NCI-H2196 treated with DMSO at 0.1 percent for 48 hours (cell line): ENCODE measurements around the gene SLC6A11.

ENCODE experiments used
- DNase-seq: peaks from one replicate; lab custom pipeline; 2025; ENCODE audit not compliant: unreplicated experiment; lab: John Stamatoyannopoulos, UW

The SLC6A11 gene

DNA sequence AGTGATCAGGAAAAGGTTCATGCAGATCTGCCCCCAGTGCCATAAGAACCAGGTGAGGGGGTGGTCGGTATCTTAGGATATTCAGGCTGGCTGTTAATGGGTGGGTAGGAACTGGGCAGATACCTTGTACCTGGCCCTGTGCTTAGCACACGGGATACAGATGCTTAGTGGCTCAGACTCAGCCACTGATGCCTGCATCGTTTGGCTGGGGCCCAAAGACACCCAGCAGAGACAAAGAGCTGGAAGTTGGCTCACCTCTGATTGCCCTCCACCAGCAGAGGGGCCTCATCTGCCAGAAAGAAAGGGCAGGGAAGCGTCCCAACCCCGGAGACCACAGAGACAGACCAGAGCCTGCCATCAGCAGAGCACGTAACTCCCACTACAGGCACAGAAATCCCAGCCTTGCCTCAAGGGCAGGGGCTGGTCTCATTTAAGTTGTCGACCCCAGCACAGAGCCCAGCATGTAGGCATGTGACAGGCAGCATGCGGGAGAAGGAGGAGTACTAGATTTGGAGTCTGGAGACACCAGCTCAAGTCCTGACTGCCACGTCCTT, 112.5 kb downstream of the SLC6A11 start:
- no peak for DNase-seq

DNA sequence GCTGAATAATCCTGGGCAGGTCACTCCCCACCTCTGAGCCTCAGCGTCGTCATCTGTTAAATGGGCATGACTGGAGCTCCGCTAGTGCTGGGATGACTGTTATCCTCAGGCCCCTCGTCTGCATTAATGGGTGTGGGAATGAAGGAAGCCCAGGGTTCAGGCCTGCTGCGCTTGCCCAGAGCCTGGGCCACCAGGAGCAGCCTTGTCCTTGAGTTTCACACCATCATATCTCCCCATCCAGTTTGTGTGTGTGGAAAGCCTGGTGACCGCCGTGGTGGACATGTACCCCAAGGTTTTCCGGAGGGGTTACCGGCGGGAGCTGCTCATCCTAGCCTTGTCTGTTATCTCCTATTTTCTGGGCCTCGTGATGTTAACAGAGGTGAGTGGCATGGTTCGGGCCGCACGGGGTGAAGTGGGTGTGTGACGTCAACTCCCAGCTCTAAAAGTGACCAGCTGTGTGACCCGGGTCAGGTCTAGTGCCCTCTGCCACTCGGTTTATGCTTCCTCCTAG, 113.0 kb downstream of the SLC6A11 start:
- no peak for DNase-seq

DNA sequence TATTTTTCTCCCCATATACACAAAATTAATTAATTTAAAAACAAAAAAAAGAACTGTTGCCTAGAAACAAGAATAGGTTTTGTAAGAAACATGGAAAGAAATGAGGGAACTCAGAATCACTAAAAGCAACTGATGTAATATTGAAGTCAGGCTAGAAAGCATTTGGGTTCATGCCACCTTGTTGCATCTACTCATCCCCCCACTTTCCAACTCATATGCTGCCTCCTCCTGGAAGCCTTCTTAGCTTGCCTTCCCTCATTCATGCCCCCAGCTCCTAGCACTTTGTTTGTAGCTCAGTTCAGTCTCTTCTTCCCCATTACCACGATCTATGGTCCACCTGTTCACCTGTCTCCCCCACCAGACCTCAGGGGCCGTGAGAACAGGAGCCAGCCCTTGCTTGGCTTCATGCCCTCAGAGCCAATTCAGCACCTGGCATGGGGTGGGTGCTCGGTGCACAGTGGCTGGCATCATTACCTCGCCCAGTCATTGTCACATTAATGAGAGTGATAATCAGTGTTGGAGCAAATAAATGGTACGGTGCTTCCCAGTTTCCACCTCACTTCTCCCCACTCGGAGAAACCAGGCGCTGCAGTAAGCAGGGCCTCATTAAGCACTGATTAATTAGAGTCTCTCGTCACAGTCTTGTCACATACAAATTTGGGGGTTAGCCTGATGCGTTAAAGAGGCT, 114.1 kb downstream of the SLC6A11 start:
- no peak for DNase-seq

DNA sequence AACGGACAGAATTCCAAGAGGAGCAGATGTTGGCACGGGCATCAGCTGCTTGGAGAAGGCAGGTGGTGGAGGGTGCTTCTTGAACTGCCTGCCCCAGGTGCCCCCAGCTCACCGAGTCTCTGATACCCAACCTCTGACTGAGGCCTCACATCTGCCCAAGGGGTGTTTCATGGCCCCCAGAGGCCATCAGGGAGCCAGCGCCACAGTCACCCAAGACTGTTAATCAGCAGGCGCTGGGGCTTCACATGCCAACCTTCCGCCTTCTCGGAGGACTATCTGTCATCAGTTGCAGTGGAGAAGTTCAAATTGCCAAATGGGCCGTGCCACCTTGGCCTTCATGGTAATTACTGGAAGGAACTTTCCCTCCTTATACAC, 114.6 kb downstream of the SLC6A11 start:
- DNase-seq = no peak

GRCh38 chr3:10932596-10932995, 116.6 kb downstream of the SLC6A11 start:
- no peak for DNase-seq

DNA sequence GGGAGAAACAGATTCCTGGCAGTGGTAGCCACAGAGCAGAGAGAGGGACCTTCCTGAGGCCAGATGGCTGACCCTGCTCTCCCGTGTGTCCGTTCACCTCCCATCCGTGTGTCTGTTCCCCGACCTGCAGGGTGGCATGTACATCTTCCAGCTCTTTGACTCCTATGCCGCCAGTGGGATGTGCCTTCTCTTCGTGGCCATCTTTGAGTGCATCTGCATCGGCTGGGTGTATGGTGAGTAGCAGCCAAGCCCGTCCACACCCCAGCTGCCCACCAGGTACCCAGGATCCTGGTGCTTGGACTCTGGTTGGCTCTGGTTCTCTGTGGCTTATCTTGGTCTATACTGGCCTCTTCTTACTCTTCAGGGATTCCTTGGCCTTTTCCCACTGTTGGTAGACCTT, 117.0 kb downstream of the SLC6A11 start:
- DNase-seq = no peak

DNA sequence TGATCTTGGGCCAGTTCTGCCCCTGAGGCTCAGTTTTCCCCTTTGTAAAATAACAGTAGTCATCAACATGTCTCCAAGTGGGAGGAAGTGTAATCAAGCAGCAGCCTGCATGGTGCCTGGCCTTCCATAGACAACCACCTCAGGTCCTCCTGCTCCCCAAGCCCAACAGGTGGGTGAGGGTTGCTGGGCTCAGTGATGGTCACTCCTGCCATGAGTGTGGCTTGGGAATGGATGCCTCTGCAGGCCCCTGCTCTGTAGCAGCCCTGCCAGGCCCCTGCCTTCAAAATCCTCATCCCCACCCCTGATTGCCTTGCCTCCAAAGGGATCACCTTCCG, 117.4 kb downstream of the SLC6A11 start:
- DNase-seq = no peak

DNA sequence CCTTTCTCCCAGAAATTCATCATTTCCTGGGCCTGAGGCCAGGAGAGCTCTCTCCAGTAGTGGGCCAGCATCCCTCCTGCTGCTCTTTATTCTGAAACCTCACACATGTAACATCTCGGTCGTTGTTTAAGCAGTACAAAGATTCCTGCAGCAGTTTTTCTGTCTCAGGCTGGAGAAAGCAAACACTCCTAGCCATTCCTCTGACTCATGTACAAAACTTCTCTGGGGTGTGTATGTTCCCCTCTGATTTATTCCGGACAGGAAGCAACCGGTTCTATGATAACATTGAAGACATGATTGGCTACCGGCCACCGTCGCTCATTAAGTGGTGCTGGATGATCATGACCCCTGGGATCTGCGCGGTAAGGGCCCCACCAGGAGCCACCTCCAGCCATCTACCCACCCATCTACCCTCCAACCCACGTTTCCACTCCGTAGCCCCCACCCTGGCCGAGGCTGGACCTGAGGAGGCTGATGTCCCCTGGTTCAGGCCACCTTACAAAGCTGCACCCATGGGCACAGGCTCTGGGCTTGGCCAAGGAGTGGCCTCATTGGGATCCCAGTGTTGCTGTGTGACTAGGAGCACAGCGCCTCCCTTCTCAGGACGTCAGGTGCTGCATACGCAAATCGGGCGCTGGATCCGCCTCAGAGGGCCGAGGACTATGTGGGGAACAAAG, 117.9 kb downstream of the SLC6A11 start:
- no peak for DNase-seq

- DNase-seq = no peak
Measured at GRCh38 chr3:10935028-10935427, 119.0 kb downstream of the SLC6A11 start.

DNA sequence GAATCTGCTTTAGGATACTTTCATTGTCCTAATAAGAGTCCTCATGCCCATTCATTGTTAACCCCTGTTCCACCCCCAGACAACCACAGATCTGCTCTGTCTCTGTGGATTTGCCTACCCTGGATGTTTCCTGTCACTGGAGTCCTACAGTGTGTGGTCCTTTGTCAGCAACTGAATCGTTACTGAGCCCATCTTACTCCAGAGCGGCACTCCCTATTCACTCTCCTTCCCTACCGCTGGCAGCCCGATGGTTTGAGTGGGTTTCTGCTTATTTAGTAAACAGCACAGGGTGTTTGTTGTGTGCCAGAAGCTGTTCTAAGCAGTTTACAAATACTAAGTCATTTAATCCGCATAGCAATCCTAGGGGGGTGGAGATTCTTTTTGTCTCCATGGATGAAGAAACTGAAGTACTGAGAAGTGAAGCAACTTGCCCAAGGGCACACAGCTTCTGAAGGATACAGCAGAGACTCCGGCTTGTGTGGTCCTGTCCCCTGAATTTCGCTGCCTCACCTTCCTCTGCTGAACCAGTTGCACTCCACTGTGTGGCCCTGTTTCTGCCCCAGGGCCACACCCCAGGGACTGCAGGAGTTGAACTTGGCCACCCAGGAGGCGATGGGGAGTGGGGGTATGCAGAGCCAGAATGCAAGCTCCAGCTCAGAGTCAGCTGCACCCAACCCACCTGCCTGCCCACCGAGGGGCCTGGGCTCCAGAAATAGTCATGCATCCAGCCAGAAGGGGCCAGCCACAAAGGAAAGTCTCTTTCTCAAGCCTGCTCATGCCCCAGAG, 120.0 kb downstream of the SLC6A11 start:
- DNase-seq = no peak

DNA sequence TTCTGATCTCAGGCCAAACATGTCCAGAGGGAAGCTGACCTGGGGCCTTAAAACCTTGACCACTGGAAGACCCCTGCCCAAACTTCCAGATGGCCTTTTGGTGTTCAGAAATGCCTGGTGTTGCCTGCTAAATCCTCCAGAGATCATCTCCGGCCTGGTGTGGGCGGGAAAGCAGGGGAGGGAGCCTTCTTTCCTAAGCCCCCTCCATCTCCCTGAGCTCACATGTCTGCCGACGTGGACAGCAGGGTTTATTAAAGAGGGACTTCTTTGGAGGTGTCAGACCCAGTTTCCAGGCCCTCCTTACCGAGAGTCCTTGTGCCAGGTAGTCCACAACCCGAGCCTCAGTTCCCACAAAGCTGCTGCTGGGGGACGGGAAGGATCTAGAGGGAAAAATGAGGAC, 120.7 kb downstream of the SLC6A11 start:
- no peak for DNase-seq

DNA sequence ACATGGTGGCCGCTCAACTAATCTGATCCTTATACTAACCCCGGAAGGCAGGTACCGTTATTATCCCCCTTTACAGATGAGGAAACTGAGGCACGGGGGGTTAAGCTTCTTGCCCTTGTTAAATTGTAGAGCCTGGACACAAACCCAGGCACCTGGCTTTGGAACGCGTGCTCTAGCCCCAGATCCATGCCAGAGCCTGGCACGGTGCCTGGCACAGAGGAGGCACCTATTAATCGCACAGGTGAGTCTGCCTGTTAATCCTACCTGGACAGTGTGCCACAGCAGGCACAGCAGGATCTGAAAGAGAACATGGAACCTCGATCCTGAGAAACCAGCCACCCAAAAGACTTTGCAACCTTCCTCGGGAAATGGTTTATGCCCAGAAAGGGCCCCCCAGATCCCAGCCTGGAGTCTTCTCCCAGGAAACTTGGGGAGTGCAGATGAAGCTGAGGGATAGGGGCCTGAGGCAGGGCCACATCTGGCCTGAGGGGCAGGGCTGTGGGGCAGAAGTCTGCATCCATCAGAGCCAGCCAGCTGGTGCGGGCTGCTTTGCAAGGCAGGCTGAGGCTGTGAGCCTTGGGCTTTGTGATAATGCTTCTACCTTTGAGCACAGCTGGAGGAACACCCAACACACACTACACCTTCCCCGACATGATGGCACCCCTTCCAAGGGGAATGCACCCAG, 121.3 kb downstream of the SLC6A11 start:
- DNase-seq = no peak

DNA sequence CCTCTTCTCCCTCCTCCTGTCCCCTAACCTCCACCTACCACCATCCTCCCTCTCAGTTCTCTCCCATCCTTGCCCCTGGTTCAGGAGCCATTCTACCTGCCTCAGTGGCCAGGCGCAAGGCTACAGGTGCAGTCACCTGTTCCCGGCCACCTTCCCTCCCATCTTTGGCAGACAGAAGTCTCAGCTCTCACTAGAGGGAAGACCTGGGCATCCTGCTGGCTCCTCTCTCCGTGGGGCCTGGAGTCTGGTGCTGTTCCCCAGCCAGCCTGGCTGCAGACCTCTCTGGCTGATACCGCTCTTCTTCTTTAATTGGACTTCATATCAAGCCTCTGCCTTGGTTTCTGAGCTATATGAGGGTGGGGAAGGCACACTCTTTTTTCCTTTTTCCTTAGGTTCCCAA, 123.5 kb downstream of the SLC6A11 start:
- DNase-seq = no peak

DNA sequence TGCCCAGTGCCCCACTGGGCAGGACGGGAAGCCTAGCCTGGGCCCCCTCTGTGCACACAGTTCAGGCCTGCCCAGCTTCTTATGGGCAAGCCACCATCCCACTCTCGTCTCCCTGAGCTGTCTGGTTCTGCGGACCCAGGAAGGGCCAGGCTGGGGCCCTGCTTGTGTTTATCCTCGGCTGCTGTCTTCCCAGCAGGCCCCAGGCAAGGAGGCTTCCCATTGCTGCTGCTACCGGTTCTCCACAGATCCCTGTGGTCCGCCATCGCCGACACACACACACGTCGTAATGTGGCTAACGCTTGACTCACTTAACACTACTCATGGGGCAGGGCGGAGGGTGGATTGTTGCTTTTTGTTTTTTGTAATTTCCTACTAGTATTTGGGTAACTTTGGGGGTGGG, 124.1 kb downstream of the SLC6A11 start:
- no peak for DNase-seq

DNA sequence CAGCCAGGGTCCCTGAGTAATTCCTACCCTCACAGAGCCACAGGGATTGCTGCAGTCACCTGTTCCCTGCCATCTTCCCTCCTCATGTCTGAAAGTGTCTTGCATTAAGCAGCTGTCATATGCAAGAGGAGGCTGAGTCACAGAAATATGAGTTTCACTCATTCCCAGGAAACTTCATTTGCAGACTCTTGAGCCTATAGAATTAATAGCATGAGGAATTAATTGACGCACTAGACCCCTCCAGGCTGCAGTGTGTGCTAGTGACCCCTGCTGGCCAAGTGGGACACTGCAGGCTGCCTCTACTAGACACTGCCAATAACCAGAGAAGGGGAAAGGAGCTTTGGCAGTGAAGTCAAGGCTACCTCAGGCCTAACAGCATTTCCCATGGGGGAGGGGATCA, 125.9 kb downstream of the SLC6A11 start:
- DNase-seq = no peak

DNA sequence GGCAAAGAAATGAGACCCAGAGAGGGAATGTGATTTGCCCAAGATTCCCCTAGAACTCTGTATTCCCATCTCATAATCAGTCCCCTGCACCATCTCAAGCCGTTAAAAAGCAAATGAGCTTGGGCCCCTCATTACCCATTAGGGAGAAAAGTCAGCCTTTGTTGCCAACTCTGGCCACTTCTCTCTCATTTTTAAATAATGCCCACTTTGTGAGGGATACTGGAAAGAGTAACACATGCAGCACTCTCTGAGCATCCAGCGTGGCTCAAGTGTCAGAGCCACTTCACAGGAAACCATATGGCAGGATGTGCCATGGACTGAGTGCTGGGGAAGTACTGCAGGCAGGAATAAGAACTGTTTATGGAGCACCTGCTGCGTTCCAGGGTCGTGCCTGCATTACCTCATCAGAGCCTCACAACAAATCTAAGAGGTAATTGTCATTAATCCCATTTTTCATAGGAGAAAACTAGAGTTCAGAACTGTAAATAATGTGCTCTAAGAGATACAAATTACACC, 126.7 kb downstream of the SLC6A11 start:
- no peak for DNase-seq

- no peak for DNase-seq
Measured at GRCh38 chr3:10944866-10945265, 128.8 kb downstream of the SLC6A11 start.

DNA sequence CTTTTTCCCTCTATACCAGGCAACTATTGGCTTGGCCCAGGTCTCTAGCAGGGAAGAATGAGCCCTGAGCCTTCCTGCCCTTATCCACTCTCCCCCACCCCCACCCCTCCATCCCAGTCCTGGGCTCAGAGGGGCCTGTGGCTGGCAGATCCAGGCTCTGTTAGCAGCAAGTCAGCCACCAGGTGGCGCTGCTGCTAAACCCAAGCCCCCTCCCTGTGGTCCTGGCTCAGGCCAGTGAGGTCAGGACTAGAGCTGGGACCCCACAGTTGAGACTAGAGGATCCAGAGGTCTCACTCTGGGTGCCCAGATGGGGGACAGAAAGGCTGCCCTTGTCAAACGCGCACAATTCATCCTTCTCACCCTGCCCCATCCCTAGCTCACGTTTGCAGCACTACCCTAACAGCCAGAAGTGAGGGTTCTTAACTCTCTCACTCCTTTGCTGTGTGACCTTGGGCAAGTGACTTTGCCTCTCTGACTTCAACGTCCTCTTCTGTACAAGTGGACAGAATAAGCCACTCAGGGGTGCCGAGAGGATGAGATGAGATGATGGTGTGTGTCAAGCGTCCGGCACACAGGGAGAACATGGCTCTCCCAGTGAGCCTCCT, 129.8 kb downstream of the SLC6A11 start:
- DNase-seq = no peak

- DNase-seq = no peak
Measured at GRCh38 chr3:10946526-10946925, 130.5 kb downstream of the SLC6A11 start.

- DNase-seq = no peak
Measured at GRCh38 chr3:10948326-10948725, 132.3 kb downstream of the SLC6A11 start.

DNA sequence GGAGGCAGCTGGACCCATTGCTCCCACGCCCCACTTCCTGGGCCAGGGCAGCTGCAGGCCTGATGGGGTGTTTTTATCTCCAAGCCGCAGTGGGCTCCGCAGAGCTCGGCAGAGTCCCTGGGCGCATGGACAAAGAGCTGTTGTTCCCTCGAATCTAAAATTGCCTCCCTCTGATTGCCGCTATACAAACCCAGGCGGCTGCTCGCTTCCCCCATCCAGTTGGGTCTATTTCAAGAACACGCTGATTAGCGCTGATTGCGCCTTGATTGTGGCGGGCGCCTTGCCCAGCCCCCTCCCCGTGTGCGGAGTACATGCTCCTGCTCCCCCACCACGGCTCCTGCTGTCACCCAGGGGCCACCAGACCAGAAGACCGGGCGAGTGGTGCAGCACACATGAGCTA, 133.2 kb downstream of the SLC6A11 start:
- no peak for DNase-seq
